Left ventricle myocardium inferior (tissue), 1 donor: ENCODE data around the gene NME3. TPM values are rescaled to one million over a fixed set of nuclear protein-coding genes. Genes with fewer than 3 reads are reported as not detected.

ENCODE experiments used
- DNase-seq: peaks from one replicate; pipeline ENCODE4 v3.0.0-alpha.2; 2020
- H3K27ac ChIP-seq: fragments of 200-600 bp; replicated peaks from 2 replicates; pipeline ENCODE4 v1.8.0; 2021
- H3K27me3 ChIP-seq: fragments of 200-600 bp; 2 replicates; pipeline ENCODE4 v1.8.0; 2021; ENCODE audit warnings: low read depth
- H3K36me3 ChIP-seq: fragments of 200-600 bp; 2 replicates; pipeline ENCODE4 v1.8.0; 2021
- H3K4me1 ChIP-seq: fragments of 200-600 bp; 2 replicates; pipeline ENCODE4 v1.8.0; 2021
- H3K4me3 ChIP-seq: fragments of 200-600 bp; 2 replicates; pipeline ENCODE4 v1.8.0; 2021; ENCODE audit warnings: mild to moderate bottlenecking, moderate library complexity
- H3K9me3 ChIP-seq: fragments of 200-600 bp; replicated peaks from 2 replicates; pipeline ENCODE4 v1.8.0; 2021
- CTCF ChIP-seq: fragments of 200-600 bp; IDR thresholded peaks from 2 replicates; pipeline ENCODE4 v1.8.0; 2021; ENCODE audit warnings: antibody characterized with exemption, mild to moderate bottlenecking, borderline replicate concordance
- intact Hi-C: fragments of 100-400 bp; cut with micrococcal nuclease; formaldehyde crosslinking; loops from one replicate; pipeline ENCODE4 v1.11.0; 2022
- total RNA-seq: library from RNA; stranded (reverse); fragmentation: NEBNext Ultra II Directional; extraction: Animal tissue kit (Norgen Biotek cat#: 25700); gene quantifications from one replicate; pipeline ENCODE4 v1.2.1, GENCODE V29; 2021
- donor health status: DM: no; HTN: yes; CAD: no; lungs with severe emphysema.

The NME3 gene
- total RNA-seq, 1 donor from 2014 or later: 37.0 TPM

- TF ChIP-seq CTCF: no peak
- Histone ChIP-seq H3K9me3 (no peaks in the 10 kb centered on the region), H3K27ac (no peak overlapping the region)
Measured at GRCh38 chr16:1768061-1768766, 3.1 kb downstream of the NME3 start.

GRCh38 chr16:1767116-1767994 is 4.0 kb downstream of the NME3 start:
- peaks cover 67% of the 10 kb centered on the region for H3K36me3 ChIP-seq
- H3K4me3 ChIP-seq: no peak overlapping the region

More at GRCh38 chr16:1768061-1768766, 3.1 kb downstream of the NME3 start:
- intact Hi-C loops: no loop called here
- H3K36me3 ChIP-seq: peaks cover 59% of the 10 kb centered on the region
- no peak for DNase-seq
- H3K4me3 ChIP-seq: no peak overlapping the region
- peaks cover 40% of the 10 kb centered on the region for H3K4me1 ChIP-seq
- no peaks in the 10 kb centered on the region for H3K27me3 ChIP-seq

GRCh38 chr16:1766701-1767100 is 4.6 kb downstream of the NME3 start:
- Histone ChIP-seq H3K9me3 (no peaks in the 10 kb centered on the region), H3K27me3 (no peaks in the 10 kb centered on the region), H3K27ac (no peak overlapping the region), H3K36me3 (peaks cover 74% of the 10 kb centered on the region), H3K4me1 (peaks cover 26% of the 10 kb centered on the region), H3K4me3 (no peak overlapping the region)
- no peak for DNase-seq
- TF ChIP-seq CTCF: no peak
- intact Hi-C loops: no loop called here

More at GRCh38 chr16:1767116-1767994, 4.0 kb downstream of the NME3 start:
- Histone ChIP-seq H3K27ac (no peak overlapping the region), H3K27me3 (no peaks in the 10 kb centered on the region), H3K9me3 (no peaks in the 10 kb centered on the region), H3K4me1 (peaks cover 32% of the 10 kb centered on the region)
- no peak for TF ChIP-seq CTCF
- intact Hi-C loops: no loop called here
- DNase-seq: no peak

- Histone ChIP-seq H3K27ac (no peak overlapping the region), H3K27me3 (no peaks in the 10 kb centered on the region), H3K36me3 (peaks cover 75% of the 10 kb centered on the region), H3K4me3 (no peak overlapping the region), H3K9me3 (no peaks in the 10 kb centered on the region), H3K4me1 (peaks cover 21% of the 10 kb centered on the region)
- no peak for DNase-seq
- intact Hi-C loops: no loop called here
- no peak for TF ChIP-seq CTCF
Measured at GRCh38 chr16:1766231-1766630, 5.1 kb downstream of the NME3 start.

GRCh38 chr16:1765826-1766225 is 5.5 kb downstream of the NME3 start:
- TF ChIP-seq CTCF: no peak
- Histone ChIP-seq H3K27ac (no peak overlapping the region), H3K4me1 (peaks cover 17% of the 10 kb centered on the region), H3K27me3 (no peaks in the 10 kb centered on the region), H3K9me3 (no peaks in the 10 kb centered on the region), H3K4me3 (no peak overlapping the region), H3K36me3 (peaks cover 79% of the 10 kb centered on the region)
- DNase-seq: no peak
- intact Hi-C loops: no loop called here
